Tibial nerve (tissue), 3 donors: ENCODE results near the gene PTGES3L.

Experiments used
- POLR2A ChIP-seq, 2 donors: fragments of 450-650 bp; IDR thresholded peaks; one replicate each; pipeline ENCODE4 v1.6.1; 2017; ENCODE audit warnings: antibody characterized with exemption in 2 of 2, mild to moderate bottlenecking in 2 of 2, moderate library complexity in 2 of 2
- TF ChIP-seq, protein P1 (sequence below), 5 experiments: fragments of 200-600 bp in 3 of 5; fragments of 450-650 bp in 2 of 5; sonication (generic) in 3 of 5; IDR thresholded peaks; one replicate each; pipeline ENCODE4 v1.5.1; 2016 to 2019; ENCODE audit warnings: antibody characterized with exemption in 5 of 5, mild to moderate bottlenecking in 3 of 5, moderate library complexity in 2 of 5

GRCh38 chr17:42964161-42964932, 15.5 kb downstream of the PTGES3L start, which contains the start of gene AARSD1:
- TF ChIP-seq, protein P1, sequence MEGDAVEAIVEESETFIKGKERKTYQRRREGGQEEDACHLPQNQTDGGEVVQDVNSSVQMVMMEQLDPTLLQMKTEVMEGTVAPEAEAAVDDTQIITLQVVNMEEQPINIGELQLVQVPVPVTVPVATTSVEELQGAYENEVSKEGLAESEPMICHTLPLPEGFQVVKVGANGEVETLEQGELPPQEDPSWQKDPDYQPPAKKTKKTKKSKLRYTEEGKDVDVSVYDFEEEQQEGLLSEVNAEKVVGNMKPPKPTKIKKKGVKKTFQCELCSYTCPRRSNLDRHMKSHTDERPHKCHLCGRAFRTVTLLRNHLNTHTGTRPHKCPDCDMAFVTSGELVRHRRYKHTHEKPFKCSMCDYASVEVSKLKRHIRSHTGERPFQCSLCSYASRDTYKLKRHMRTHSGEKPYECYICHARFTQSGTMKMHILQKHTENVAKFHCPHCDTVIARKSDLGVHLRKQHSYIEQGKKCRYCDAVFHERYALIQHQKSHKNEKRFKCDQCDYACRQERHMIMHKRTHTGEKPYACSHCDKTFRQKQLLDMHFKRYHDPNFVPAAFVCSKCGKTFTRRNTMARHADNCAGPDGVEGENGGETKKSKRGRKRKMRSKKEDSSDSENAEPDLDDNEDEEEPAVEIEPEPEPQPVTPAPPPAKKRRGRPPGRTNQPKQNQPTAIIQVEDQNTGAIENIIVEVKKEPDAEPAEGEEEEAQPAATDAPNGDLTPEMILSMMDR (IDR thresholded peaks at IDR 0.05), result peak in 1 of 5 experiments; percentile 49
- peak in 1 of 2 donors; percentile 66 for TF ChIP-seq POLR2A (IDR thresholded peaks at IDR 0.05)
